Cardiac muscle cell (in vitro differentiated cells and primary cell): ENCODE results near the gene CD47. TPM values are rescaled to one million over a fixed set of nuclear protein-coding genes. Genes with fewer than 3 reads are reported as not detected.

ENCODE experiments used
- DNase-seq, 2 donors: peaks; one replicate each; pipeline versions ENCODE4 v3.0.0 to v3.0.0-alpha.2; 2010 to 2017; ENCODE audit warnings: low read depth in 1 of 2, low spot score in 1 of 2
- H3K27ac ChIP-seq: fragments of 200-600 bp; sonication (generic); 2 replicates; pipeline ENCODE4 v1.5.1; 2016
- H3K27me3 ChIP-seq: fragments of 200-600 bp; sonication (generic); 2 replicates; pipeline ENCODE4 v1.6.0; 2016; ENCODE audit warnings: control low read depth
- H3K36me3 ChIP-seq: fragments of 200-600 bp; sonication (generic); 2 replicates; pipeline ENCODE4 v1.5.1; 2016; ENCODE audit warnings: control low read depth
- H3K4me1 ChIP-seq: fragments of 200-600 bp; sonication (generic); 2 replicates; pipeline ENCODE4 v1.8.1; 2017; ENCODE audit warnings: low read depth, mild to moderate bottlenecking, mixed run types
- H3K4me3 ChIP-seq: fragments of 200-600 bp; sonication (generic); 2 replicates; pipeline ENCODE4 v1.5.1; 2016; ENCODE audit warnings: mild to moderate bottlenecking
- H3K9me3 ChIP-seq: fragments of 200-600 bp; sonication (generic); 2 replicates; pipeline ENCODE4 v1.5.1; 2017; ENCODE audit warnings: low read depth, mild to moderate bottlenecking, control low read depth
- CTCF ChIP-seq: IDR thresholded peaks from 2 replicates; pipeline ENCODE4 v1.5.1; 2012; ENCODE audit warnings: low read depth, mild to moderate bottlenecking, low read length
- polyA plus RNA-seq: library from polyadenylated mRNA; unstranded; fragments of >200 nt; fragmentation: Nextera tagmentation; extraction: Ambion mirVana; gene quantifications from 2 replicates; pipeline ENCODE4 v1.2.1, GENCODE V29; 2016
- total RNA-seq: library from RNA; depleted of rRNA; stranded (reverse); fragments of >200 nt; gene quantifications from 2 replicates; pipeline ENCODE4 v1.2.3, GENCODE V29; 2016

CD47 gene
- total and polyA plus RNA-seq, 2 experiments from 2014 or later: 33.2 to 34.9 TPM

GRCh38 chr3:108022256-108023150 is 68.3 kb downstream of the CD47 start:
- peak; percentile 32 to 42 for DNase-seq
- no peaks in the 10 kb centered on the region for H3K27me3 ChIP-seq
- no peak overlapping the region for H3K4me3 ChIP-seq
- no peak for TF ChIP-seq CTCF
- no peaks in the 10 kb centered on the region for H3K36me3 ChIP-seq
- no peaks in the 10 kb centered on the region for H3K4me1 ChIP-seq
- no peak overlapping the region for H3K27ac ChIP-seq
- H3K9me3 ChIP-seq: no peaks in the 10 kb centered on the region

GRCh38 chr3:108021533-108021932 is 69.3 kb downstream of the CD47 start:
- Histone ChIP-seq H3K36me3 (no peaks in the 10 kb centered on the region), H3K27me3 (no peaks in the 10 kb centered on the region), H3K4me3 (no peak overlapping the region), H3K27ac (no peak overlapping the region), H3K4me1 (no peaks in the 10 kb centered on the region), H3K9me3 (no peaks in the 10 kb centered on the region)
- TF ChIP-seq CTCF: no peak
- no peak for DNase-seq

GRCh38 chr3:108021131-108021530 is 69.7 kb downstream of the CD47 start:
- H3K4me3 ChIP-seq: no peak overlapping the region
- no peaks in the 10 kb centered on the region for H3K36me3 ChIP-seq
- H3K27ac ChIP-seq: no peak overlapping the region
- no peaks in the 10 kb centered on the region for H3K27me3 ChIP-seq
- no peak for TF ChIP-seq CTCF
- no peaks in the 10 kb centered on the region for H3K9me3 ChIP-seq
- DNase-seq: no peak
- no peaks in the 10 kb centered on the region for H3K4me1 ChIP-seq

GRCh38 chr3:108018552-108018951 is 72.3 kb downstream of the CD47 start:
- Histone ChIP-seq H3K36me3 (no peaks in the 10 kb centered on the region), H3K4me1 (no peaks in the 10 kb centered on the region), H3K9me3 (no peaks in the 10 kb centered on the region), H3K27me3 (no peaks in the 10 kb centered on the region), H3K27ac (no peak overlapping the region), H3K4me3 (no peak overlapping the region)
- TF ChIP-seq CTCF: no peak
- DNase-seq: no peak

- no peak for DNase-seq
- H3K27me3 ChIP-seq: no peaks in the 10 kb centered on the region
- no peak for TF ChIP-seq CTCF
- H3K4me3 ChIP-seq: no peak overlapping the region
- H3K36me3 ChIP-seq: no peaks in the 10 kb centered on the region
- H3K27ac ChIP-seq: no peak overlapping the region
- H3K9me3 ChIP-seq: no peaks in the 10 kb centered on the region
- no peaks in the 10 kb centered on the region for H3K4me1 ChIP-seq
Measured at GRCh38 chr3:108017587-108017986, 73.2 kb downstream of the CD47 start.
